ENCODE results near the gene CD1C. TPM values are rescaled to one million over a fixed set of nuclear protein-coding genes. Genes with fewer than 3 reads are reported as not detected.

Gene CD1C
- total RNA-seq, 1 donor from 2014 or later, result not detected

- Mint-ChIP-seq H3K36me3 (ENCODE audit: low read depth, unreplicated experiment) (no peaks in the 10 kb centered on the region), H3K4me3 (ENCODE audit: unreplicated experiment) (no peak overlapping the region), H3K4me1 (ENCODE audit: unreplicated experiment) (no peaks in the 10 kb centered on the region), H3K27ac (ENCODE audit: unreplicated experiment) (no peak overlapping the region), H3K27me3 (ENCODE audit: unreplicated experiment) (peaks cover 2% of the 10 kb centered on the region), H3K9me3 (ENCODE audit: unreplicated experiment) (no peaks in the 10 kb centered on the region)
- DNase-seq (ENCODE audit: low spot score), result no peak
- no peak for TF ChIP-seq CTCF (IDR thresholded peaks at IDR 0.05; ENCODE audit: unreplicated experiment)
Observed at GRCh38 chr1:158311066-158311465, 21.3 kb downstream of the CD1C start.

- no peaks in the 10 kb centered on the region for H3K9me3 Mint-ChIP-seq (ENCODE audit: unreplicated experiment)
- H3K4me3 Mint-ChIP-seq (ENCODE audit: unreplicated experiment), result no peak overlapping the region
- peaks cover 4% of the 10 kb centered on the region for H3K36me3 Mint-ChIP-seq (ENCODE audit: low read depth, unreplicated experiment)
- H3K27me3 Mint-ChIP-seq (ENCODE audit: unreplicated experiment), result no peaks in the 10 kb centered on the region
- no peak for DNase-seq (ENCODE audit: low spot score)
- H3K27ac Mint-ChIP-seq (ENCODE audit: unreplicated experiment), result no peak overlapping the region
- no peak for TF ChIP-seq CTCF (IDR thresholded peaks at IDR 0.05; ENCODE audit: unreplicated experiment)
- H3K4me1 Mint-ChIP-seq (ENCODE audit: unreplicated experiment), result no peaks in the 10 kb centered on the region
Observed at GRCh38 chr1:158323866-158324265, 34.1 kb downstream of the CD1C start.

- no peak overlapping the region for H3K27ac Mint-ChIP-seq (ENCODE audit: unreplicated experiment)
- DNase-seq (ENCODE audit: low spot score), result no peak
- H3K4me3 Mint-ChIP-seq (ENCODE audit: unreplicated experiment), result no peak overlapping the region
- H3K4me1 Mint-ChIP-seq (ENCODE audit: unreplicated experiment), result no peaks in the 10 kb centered on the region
- no peaks in the 10 kb centered on the region for H3K9me3 Mint-ChIP-seq (ENCODE audit: unreplicated experiment)
- no peaks in the 10 kb centered on the region for H3K27me3 Mint-ChIP-seq (ENCODE audit: unreplicated experiment)
- peaks cover 4% of the 10 kb centered on the region for H3K36me3 Mint-ChIP-seq (ENCODE audit: low read depth, unreplicated experiment)
- no peak for TF ChIP-seq CTCF (IDR thresholded peaks at IDR 0.05; ENCODE audit: unreplicated experiment)
Observed at GRCh38 chr1:158324395-158324794, 34.7 kb downstream of the CD1C start.

- no peak for TF ChIP-seq CTCF (IDR thresholded peaks at IDR 0.05; ENCODE audit: unreplicated experiment)
- no peak overlapping the region for H3K4me3 Mint-ChIP-seq (ENCODE audit: unreplicated experiment)
- H3K36me3 Mint-ChIP-seq (ENCODE audit: low read depth, unreplicated experiment), result no peaks in the 10 kb centered on the region
Observed at GRCh38 chr1:158327481-158327880, 37.8 kb downstream of the CD1C start.

GRCh38 chr1:158328426-158328825 is 38.7 kb downstream of the CD1C start:
- H3K4me3 Mint-ChIP-seq (ENCODE audit: unreplicated experiment), result no peak overlapping the region
- H3K27ac Mint-ChIP-seq (ENCODE audit: unreplicated experiment), result no peak overlapping the region
- H3K4me1 Mint-ChIP-seq (ENCODE audit: unreplicated experiment), result no peaks in the 10 kb centered on the region
- DNase-seq (ENCODE audit: low spot score), result no peak
- TF ChIP-seq CTCF (IDR thresholded peaks at IDR 0.05; ENCODE audit: unreplicated experiment), result no peak
- H3K36me3 Mint-ChIP-seq (ENCODE audit: low read depth, unreplicated experiment), result no peaks in the 10 kb centered on the region
- H3K9me3 Mint-ChIP-seq (ENCODE audit: unreplicated experiment), result no peaks in the 10 kb centered on the region
- H3K27me3 Mint-ChIP-seq (ENCODE audit: unreplicated experiment), result no peaks in the 10 kb centered on the region

More at GRCh38 chr1:158327481-158327880, 37.8 kb downstream of the CD1C start:
- H3K27ac Mint-ChIP-seq (ENCODE audit: unreplicated experiment), result no peak overlapping the region
- no peaks in the 10 kb centered on the region for H3K9me3 Mint-ChIP-seq (ENCODE audit: unreplicated experiment)
- no peak for DNase-seq (ENCODE audit: low spot score)
- H3K27me3 Mint-ChIP-seq (ENCODE audit: unreplicated experiment), result no peaks in the 10 kb centered on the region
- no peaks in the 10 kb centered on the region for H3K4me1 Mint-ChIP-seq (ENCODE audit: unreplicated experiment)
